H1 (cell line): ENCODE measurements around the gene DEFB123. TPM values are rescaled to one million over a fixed set of nuclear protein-coding genes. Genes with fewer than 3 reads are reported as not detected.
A peak's percentile ranks its signal among the peaks of the same experiment; 100 is the strongest.

Experiments used
- CTCF ChIA-PET: fragments of 300-600 bp; sonication (Branson Sonifier 250); formaldehyde crosslinking; loops from one replicate; lab custom pipeline; 2021; ENCODE audit not compliant: partially characterized antibody; lab: Charles Lee
- POLR2A ChIA-PET: fragments of 300-600 bp; sonication (Branson Sonifier 250); formaldehyde crosslinking; loops from one replicate; lab custom pipeline; 2021; ENCODE audit warnings: inconsistent platforms; ENCODE audit not compliant: partially characterized antibody; lab: Charles Lee
- DNase-seq, 2 experiments: peaks; one replicate each; pipeline versions ENCODE4 v3.0.0 to v3.0.0-alpha.2; 2010 to 2022; ENCODE audit warnings: low spot score in 2 of 2, low read depth in 1 of 2, mixed read lengths in 1 of 2
- FAIRE-seq: peaks from 2 replicates; lab custom pipeline; 2011; peaks lifted over from hg19 to GRCh38; lab: Jason Lieb, UNC
- H2AFZ ChIP-seq: 2 replicates; pipeline ENCODE4 v1.8.1; 2012; ENCODE audit warnings: low read length, inconsistent platforms
- H2AK5ac ChIP-seq: 2 replicates; pipeline ENCODE4 v1.6.1; 2013; ENCODE audit warnings: low read depth, low read length
- H2BK120ac ChIP-seq: replicated peaks from 2 replicates; pipeline ENCODE3; 2013; ENCODE audit warnings: low read depth, low read length, inconsistent platforms
- H2BK12ac ChIP-seq: 2 replicates; pipeline ENCODE4 v1.6.1; 2013; ENCODE audit warnings: low read depth, low read length
- H2BK15ac ChIP-seq: 2 replicates; pipeline ENCODE4 v1.6.1; 2013; ENCODE audit warnings: low read length
- H2BK20ac ChIP-seq: 2 replicates; pipeline ENCODE4 v1.6.1; 2013; ENCODE audit warnings: low read length
- H2BK5ac ChIP-seq: 2 replicates; pipeline ENCODE4 v1.6.1; 2013; ENCODE audit warnings: low read depth, low read length
- H3K14ac ChIP-seq: 2 replicates; pipeline ENCODE4 v1.6.1; 2013; ENCODE audit warnings: inconsistent platforms; ENCODE audit not compliant: insufficient read length
- H3K18ac ChIP-seq: 2 replicates; pipeline ENCODE4 v1.6.1; 2013; ENCODE audit warnings: low read length; ENCODE audit errors: extremely low read depth
- H3K23ac ChIP-seq: 2 replicates; pipeline ENCODE4 v1.6.1; 2013; ENCODE audit warnings: inconsistent platforms; ENCODE audit not compliant: insufficient read length
- H3K23me2 ChIP-seq: 2 replicates; pipeline ENCODE4 v1.6.1; 2013; ENCODE audit warnings: low read depth, low read length
- H3K27ac ChIP-seq: 2 replicates; pipeline ENCODE4 v1.6.1; 2011; ENCODE audit warnings: low read depth, low read length, inconsistent platforms
- H3K27me3 ChIP-seq, 4 experiments: replicated peaks in 1 of 4; 1 replicate in 1 of 4; 2 replicates in 3 of 4; pipeline versions ENCODE4 v1.6.1 to v1.8.1; 2011 to 2013; ENCODE audit warnings: low read length in 3 of 4, mild to moderate bottlenecking in 3 of 4, inconsistent platforms in 2 of 4, mixed read lengths in 2 of 4, moderate library complexity in 1 of 4; ENCODE audit not compliant: control insufficient read depth in 3 of 4, insufficient read depth in 3 of 4; ENCODE audit errors: extremely low read depth in 1 of 4
- H3K36me3 ChIP-seq, 4 experiments: 2 replicates each; pipeline versions ENCODE4 v1.6.1 to v1.8.1; 2011 to 2013; ENCODE audit warnings: mild to moderate bottlenecking in 4 of 4, low read length in 3 of 4, moderate library complexity in 2 of 4, control low read depth in 1 of 4, inconsistent platforms in 1 of 4; ENCODE audit not compliant: insufficient read depth in 4 of 4, control insufficient read depth in 2 of 4
- H3K4ac ChIP-seq: replicated peaks from 2 replicates; pipeline ENCODE3; 2013; ENCODE audit warnings: low read length, low read depth, mixed read lengths, inconsistent platforms; ENCODE audit not compliant: insufficient read length
- H3K4me1 ChIP-seq, 4 experiments: replicated peaks in 1 of 4; 1 replicate in 1 of 4; 2 replicates in 3 of 4; pipeline versions ENCODE4 v1.6.1 to v1.8.1; 2011 to 2013; ENCODE audit warnings: low read length in 3 of 4, inconsistent platforms in 2 of 4, mixed read lengths in 1 of 4; ENCODE audit not compliant: insufficient read depth in 4 of 4, control insufficient read depth in 3 of 4
- H3K4me2 ChIP-seq, 2 experiments: 2 replicates each; pipeline versions ENCODE4 v1.6.1 to v1.8.1; 2011 to 2013; ENCODE audit warnings: low read depth in 2 of 2, low read length in 2 of 2, control low read depth in 1 of 2, inconsistent platforms in 1 of 2, mild to moderate bottlenecking in 1 of 2; ENCODE audit not compliant: insufficient read depth in 1 of 2
- H3K4me3 ChIP-seq, 4 experiments: fragments of 200-600, 300-600 bp in 1 of 4; sonication (generic), shearing (Covaris generic), sonication (Bioruptor Twin) in 1 of 4; 2 replicates each; pipeline versions ENCODE4 v1.5.1 to v1.8.1; 2011 to 2016; ENCODE audit warnings: low read length in 4 of 4, low read depth in 3 of 4, control low read depth in 2 of 4, inconsistent platforms in 2 of 4, mild to moderate bottlenecking in 2 of 4, mixed read lengths in 1 of 4, moderate library complexity in 1 of 4; ENCODE audit not compliant: insufficient read depth in 2 of 4; ENCODE audit errors: extremely low read depth in 1 of 4
- H3K56ac ChIP-seq: replicated peaks from 2 replicates; pipeline ENCODE3; 2013; ENCODE audit warnings: low read depth, mild to moderate bottlenecking, mixed read lengths, low read length, inconsistent platforms; ENCODE audit not compliant: insufficient read length
- H3K79me1 ChIP-seq: 2 replicates; pipeline ENCODE4 v1.6.1; 2013; ENCODE audit warnings: low read depth, low read length, control low read depth
- H3K79me2 ChIP-seq, 2 experiments: 2 replicates each; pipeline versions ENCODE4 v1.6.1 to v1.8.1; 2012 to 2013; ENCODE audit warnings: low read length in 2 of 2, mild to moderate bottlenecking in 2 of 2, inconsistent platforms in 1 of 2; ENCODE audit not compliant: insufficient read depth in 2 of 2, control insufficient read depth in 1 of 2
- H3K9ac ChIP-seq, 4 experiments: replicated peaks in 1 of 4; 1 replicate in 1 of 4; 2 replicates in 3 of 4; pipeline versions ENCODE4 v1.6.1 to v1.8.1; 2011 to 2013; ENCODE audit warnings: low read depth in 3 of 4, low read length in 3 of 4, control low read depth in 2 of 4, mild to moderate bottlenecking in 2 of 4, moderate library complexity in 2 of 4, inconsistent platforms in 1 of 4; ENCODE audit errors: extremely low read depth in 1 of 4
- H3K9me3 ChIP-seq, 2 experiments: 2 replicates each; pipeline versions ENCODE4 v1.6.1 to v1.8.1; 2012 to 2013; ENCODE audit warnings: mild to moderate bottlenecking in 2 of 2, moderate library complexity in 2 of 2, control low read depth in 1 of 2, inconsistent platforms in 1 of 2, low read depth in 1 of 2, low read length in 1 of 2, mixed read lengths in 1 of 2; ENCODE audit not compliant: insufficient read depth in 2 of 2
- H4K20me1 ChIP-seq, 2 experiments: replicated peaks in 1 of 2; 2 replicates each; pipeline versions ENCODE3 to v1.8.1; 2011 to 2013; ENCODE audit warnings: inconsistent platforms in 2 of 2, low read length in 2 of 2, mild to moderate bottlenecking in 1 of 2; ENCODE audit not compliant: insufficient read depth in 2 of 2, control insufficient read depth in 1 of 2
- H4K5ac ChIP-seq: 2 replicates; pipeline ENCODE4 v1.6.1; 2013; ENCODE audit warnings: low read length, low read depth, mixed read lengths, inconsistent platforms; ENCODE audit not compliant: insufficient read length
- H4K8ac ChIP-seq: 2 replicates; pipeline ENCODE4 v1.8.0; 2013; ENCODE audit warnings: mild to moderate bottlenecking, moderate library complexity, low read length, inconsistent platforms; ENCODE audit not compliant: insufficient read depth; ENCODE audit errors: extremely low read depth
- H4K91ac ChIP-seq: replicated peaks from 2 replicates; pipeline ENCODE3; 2013; ENCODE audit warnings: low read length, mixed read lengths, inconsistent platforms; ENCODE audit not compliant: insufficient read length
- ATF2 ChIP-seq: IDR thresholded peaks from 2 replicates; pipeline ENCODE4 v1.6.1; 2012; ENCODE audit warnings: low read length, inconsistent platforms
- CBX5 ChIP-seq: fragments of 300-800, 300-1000 bp; sonication (generic); IDR thresholded peaks from 2 replicates; pipeline ENCODE4 v1.7.1; 2016; ENCODE audit warnings: antibody characterized with exemption, low read length, low read depth
- CEBPB ChIP-seq: IDR thresholded peaks from 2 replicates; pipeline ENCODE4 v1.6.1; 2012; ENCODE audit warnings: low read depth, low read length
- CHD1 ChIP-seq: IDR thresholded peaks from 2 replicates; pipeline ENCODE4 v1.6.1; 2012; ENCODE audit warnings: low read depth, low read length, improper control_type of control experiment
- E2F6 ChIP-seq: IDR thresholded peaks from 2 replicates; pipeline ENCODE4 v1.6.1; 2012; ENCODE audit warnings: inconsistent platforms
- MAFK ChIP-seq: IDR thresholded peaks from 2 replicates; pipeline ENCODE4 v1.6.1; 2012; ENCODE audit warnings: low read depth, mild to moderate bottlenecking, improper control_type of control experiment, low read length
- SP2 ChIP-seq: IDR thresholded peaks from 2 replicates; pipeline ENCODE4 v1.6.1; 2012; ENCODE audit warnings: mild to moderate bottlenecking, low read length, inconsistent platforms
- SRF ChIP-seq: IDR thresholded peaks from 2 replicates; pipeline ENCODE4 v1.6.1; 2011; ENCODE audit warnings: mild to moderate bottlenecking, low read depth, low read length, moderate library complexity
- SUZ12 ChIP-seq: fragments of 200-600 bp; sonication (generic); IDR thresholded peaks from 2 replicates; pipeline ENCODE4 v1.6.1; 2012; ENCODE audit warnings: mild to moderate bottlenecking, inconsistent platforms, low read length, moderate library complexity, mixed read lengths
- WGBS, 2 experiments: shearing (Covaris generic) in 1 of 2; methylation state at CpG; one replicate each; pipeline versions ENCODE4 v1.1.6 to v1.1.7; 2013 to 2015; ENCODE audit warnings: low lambda C conversion rate in 2 of 2, mixed read lengths in 2 of 2, inconsistent platforms in 1 of 2, low coverage in 1 of 2, missing lambda C conversion rate in 1 of 2; ENCODE audit not compliant: insufficient replicate concordance in 2 of 2, insufficient coverage in 1 of 2, insufficient read length in 1 of 2; ENCODE audit errors: extremely low coverage in 1 of 2, missing lambda C conversion rate in 1 of 2; 5-methylcytosine and 5-hydroxymethylcytosine counted together
- polyA plus RNA-seq, 7 experiments: library from polyadenylated mRNA; depleted of rRNA in 3 of 7; stranded (reverse) in 5 of 7; unstranded in 2 of 7; fragments of >200 nt in 5 of 7; fragments of 200-250 nt in 2 of 7; gene quantifications; 1 replicate in 5 of 7; 2 replicates in 1 of 7; 4 replicates in 1 of 7; pipeline versions ENCODE4 v1.2.1 to v1.2.3, GENCODE V29; 2011 to 2013; ENCODE audit warnings: missing spikeins in 2 of 7, mixed read lengths in 2 of 7
- total RNA-seq: library from RNA; stranded (reverse); fragmentation: NEBNext Ultra II Directional; extraction: Animal tissue kit (Norgen Biotek cat#: 25700); gene quantifications from 2 replicates; pipeline ENCODE4 v1.2.1, GENCODE V29; 2021

DEFB123 gene
- total and polyA plus RNA-seq, 2 of the 8 experiments (the other 6 are each of a cell fraction or from before 2014, with no cell fraction given) = not detected

- no peak overlapping the region for H3K4me2 ChIP-seq
- DNase-seq (no peak), FAIRE-seq (no peak)
- no peak overlapping the region for H2BK5ac ChIP-seq
- peaks cover 0 to 2% (median 0%) of the 10 kb centered on the region in 4 experiments; a peak in 2 of 8 replicates for H3K36me3 ChIP-seq
- 86% methylated on average over 30 of the region's 31 CpGs; no CpG with 5 or more reads in 1 of the 2 experiments for WGBS, 2 experiments
- no peak overlapping the region for H2AK5ac ChIP-seq
- no peak overlapping the region for H2BK120ac ChIP-seq
- no peak overlapping the region for H3K56ac ChIP-seq
- CTCF ChIA-PET = interaction anchor here (1.2 kb wide), 1 partner anchor 17 kb away, joined by 3 read pairs; no protein-coding TSS in a partner anchor
- no peak overlapping the region for H3K14ac ChIP-seq
- no peaks in the 10 kb centered on the region for H3K4me1 ChIP-seq
- H3K9me3 ChIP-seq = peaks cover 72 to 73% of the 10 kb centered on the region in 2 experiments
- H2BK20ac ChIP-seq = no peak overlapping the region
- H2BK15ac ChIP-seq = no peak overlapping the region
- H2BK12ac ChIP-seq = no peak overlapping the region
- no peak overlapping the region for H3K18ac ChIP-seq
- no peak overlapping the region for H4K5ac ChIP-seq
- H3K79me1 ChIP-seq = no peaks in the 10 kb centered on the region
- no peak overlapping the region for H3K23ac ChIP-seq
- H3K9ac ChIP-seq = no peak overlapping the region
- no peaks in the 10 kb centered on the region for H3K23me2 ChIP-seq
- no peaks in the 10 kb centered on the region for H3K27me3 ChIP-seq
- no peak overlapping the region for H2AFZ ChIP-seq
- H3K79me2 ChIP-seq = no peaks in the 10 kb centered on the region
- H3K27ac ChIP-seq = no peak overlapping the region
- H4K20me1 ChIP-seq = no peaks in the 10 kb centered on the region
- POLR2A ChIA-PET = interaction anchor here (0.7 kb wide), 1 partner anchor 67 kb away, joined by 4 read pairs; no protein-coding TSS in a partner anchor
- H4K8ac ChIP-seq = no peak overlapping the region
- H3K4me3 ChIP-seq = peak overlapping the region in 1 of 4 experiments; percentile 26; a peak in 1 of 8 replicates
- H4K91ac ChIP-seq = no peak overlapping the region
- no peak overlapping the region for H3K4ac ChIP-seq
- TF ChIP-seq E2F6 (no peak), SRF (no peak), CHD1 (no peak), SP2 (no peak), ATF2 (no peak), MAFK (no peak), CBX5 (no peak), SUZ12 (no peak), CEBPB (no peak)
Observed at GRCh38 chr20:31485450-31486339, 45.3 kb downstream of the DEFB123 start.
